ENCODE data around the gene MRPL12.

DNA sequence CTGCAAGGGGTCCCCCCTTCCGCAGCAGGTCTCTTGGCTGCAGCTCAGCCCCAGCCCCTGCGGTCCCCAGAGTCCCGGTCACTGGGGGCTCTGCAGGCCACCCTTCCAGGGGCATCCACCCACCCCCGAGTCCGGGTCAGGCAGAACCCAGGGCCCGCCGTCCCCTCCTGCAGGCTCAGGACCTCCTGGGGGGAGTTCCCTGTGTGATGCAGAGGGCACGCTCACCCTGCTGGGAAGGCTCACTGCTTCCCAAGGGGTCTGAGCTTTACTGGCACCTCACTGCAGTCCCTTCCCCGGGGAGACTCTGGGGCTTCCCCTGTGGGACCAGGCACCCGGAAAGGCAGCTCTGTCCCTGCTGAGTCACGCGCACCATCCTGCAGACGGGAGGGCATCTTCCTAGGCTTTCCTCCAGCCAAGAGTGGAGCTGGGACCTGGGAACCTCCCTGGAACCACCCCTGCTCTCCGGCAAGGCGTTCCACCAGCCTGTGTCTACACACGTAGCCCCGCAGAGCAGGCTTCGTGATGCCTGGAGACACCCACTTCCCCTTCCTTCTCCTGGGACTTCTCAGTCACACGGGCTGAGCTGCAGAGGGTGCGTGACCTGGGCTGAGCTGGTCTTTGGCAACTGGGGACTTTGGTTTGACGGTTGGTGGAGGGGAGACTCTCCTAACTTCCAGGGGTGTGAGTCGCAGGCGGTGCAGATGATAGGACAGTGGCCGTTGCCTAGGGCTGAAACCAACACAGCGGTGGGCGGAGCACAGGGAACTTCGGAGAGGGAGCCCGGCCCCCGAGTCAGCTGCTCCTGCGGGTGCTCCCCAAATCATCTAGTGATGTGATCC, 32.3 kb downstream of the MRPL12 start:
- TF ChIP-seq CTCF (conservative IDR thresholded peaks at IDR 0.05) = no peak
- no peak for TF ChIP-seq ZFX (IDR thresholded peaks at IDR 0.05)

All from C4-2B (cell line).